Muscle of leg (tissue), 11 donors: Measurements from ENCODE around the gene CORO1C. TPM values are rescaled to one million over a fixed set of nuclear protein-coding genes. Genes with fewer than 3 reads are reported as not detected.
A peak's percentile ranks its signal among the peaks of the same experiment; 100 is the strongest.
"Not testable (repeated sequence)": the region's sequence is repeated elsewhere in the genome, so short reads cannot be mapped to it uniquely, and the experiment has no call there.

ENCODE experiments used
- DNase-seq: peaks from one replicate; pipeline ENCODE4 v3.0.0; 2013
- H3K27ac ChIP-seq: one replicate; pipeline ENCODE4 v1.5.1; 2013; ENCODE audit warnings: mild to moderate bottlenecking, low read length, control low read depth
- H3K27me3 ChIP-seq: one replicate; pipeline ENCODE4 v1.6.1; 2013; ENCODE audit warnings: low read length; ENCODE audit not compliant: control insufficient read depth, insufficient read depth
- H3K36me3 ChIP-seq: one replicate; pipeline ENCODE4 v1.6.1; 2013; ENCODE audit warnings: low read length; ENCODE audit not compliant: control insufficient read depth, insufficient read depth
- H3K4me1 ChIP-seq: one replicate; pipeline ENCODE4 v1.6.1; 2013; ENCODE audit warnings: low read length; ENCODE audit not compliant: control insufficient read depth, insufficient read depth
- H3K4me3 ChIP-seq: one replicate; pipeline ENCODE4 v1.5.1; 2013; ENCODE audit warnings: low read length, control low read depth
- H3K9me3 ChIP-seq: replicated peaks from 2 replicates; pipeline ENCODE4 v1.6.1; 2013; ENCODE audit warnings: low read depth, low read length; ENCODE audit not compliant: control insufficient read depth
- WGBS: methylation state at CpG from one replicate; pipeline ENCODE4 v1.1.5; 2013; ENCODE audit warnings: missing lambda C conversion rate; ENCODE audit not compliant: insufficient coverage; 5-methylcytosine and 5-hydroxymethylcytosine counted together
- polyA plus RNA-seq, 8 donors: library from polyadenylated mRNA; unstranded; fragments of 120-200 nt; gene quantifications; one replicate each; pipeline versions ENCODE4 v1.2.1 to v1.2.3, GENCODE V29; 2013; ENCODE audit warnings: inconsistent platforms in 1 of 8, low replicate concordance in 1 of 8; ENCODE audit not compliant: insufficient read length in 8 of 8, insufficient read depth in 1 of 8
- total RNA-seq: library from RNA; stranded (reverse); fragments of 120-200 nt; gene quantifications from one replicate; pipeline ENCODE4 v1.2.4, GENCODE V29; 2013

Gene CORO1C
- total and polyA plus RNA-seq, 9 donors = 56.1 to 100 (median 70.0) TPM

GRCh38 chr12:108756421-108756820 lies 25.1 kb upstream of the CORO1C start:
- no CpG with 5 or more reads among the region's 6 CpGs for WGBS

DNA sequence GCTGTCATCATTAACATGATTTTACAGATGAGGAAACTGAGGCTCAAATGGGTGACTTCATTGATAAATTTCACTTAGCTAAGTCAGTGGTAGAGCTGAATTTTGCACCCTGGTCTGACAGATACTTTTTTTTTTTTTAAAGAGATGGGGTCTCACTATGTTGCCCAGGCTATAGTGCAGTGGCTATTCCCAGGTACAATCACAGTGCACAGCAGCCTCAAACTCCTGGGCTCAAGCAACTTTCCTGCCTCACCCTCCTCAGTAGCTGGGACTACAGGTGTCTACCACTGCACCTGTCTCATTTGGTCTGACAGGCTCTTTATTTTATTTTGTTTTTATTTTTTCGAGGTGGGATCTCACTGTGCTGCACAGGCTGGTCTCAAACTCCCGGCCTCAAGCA lies 24.2 kb upstream of the CORO1C start:
- WGBS = 80% methylated on average over 2 of the region's 2 CpGs
- Histone ChIP-seq H3K36me3 (no peaks in the 10 kb centered on the region), H3K9me3 (no peaks in the 10 kb centered on the region), H3K4me1 (peaks cover 21% of the 10 kb centered on the region), H3K4me3 (no peak overlapping the region), H3K27me3 (no peaks in the 10 kb centered on the region), H3K27ac (no peak overlapping the region)
- DNase-seq = no peak

More at GRCh38 chr12:108756421-108756820, 25.1 kb upstream of the CORO1C start:
- Histone ChIP-seq H3K9me3 (no peaks in the 10 kb centered on the region), H3K27me3 (no peaks in the 10 kb centered on the region), H3K4me3 (no peak overlapping the region), H3K27ac (no peak overlapping the region), H3K4me1 (peaks cover 17% of the 10 kb centered on the region), H3K36me3 (no peaks in the 10 kb centered on the region)
- DNase-seq = no peak

GRCh38 chr12:108753976-108754375 lies 22.7 kb upstream of the CORO1C start:
- H3K36me3 ChIP-seq = no peaks in the 10 kb centered on the region
- no peaks in the 10 kb centered on the region for H3K27me3 ChIP-seq
- H3K27ac ChIP-seq = no peak overlapping the region
- H3K4me3 ChIP-seq = no peak overlapping the region
- no peak for DNase-seq
- H3K9me3 ChIP-seq = no peaks in the 10 kb centered on the region
- WGBS = 63% methylated on average over 4 of the region's 6 CpGs
- peaks cover 25% of the 10 kb centered on the region for H3K4me1 ChIP-seq

DNA sequence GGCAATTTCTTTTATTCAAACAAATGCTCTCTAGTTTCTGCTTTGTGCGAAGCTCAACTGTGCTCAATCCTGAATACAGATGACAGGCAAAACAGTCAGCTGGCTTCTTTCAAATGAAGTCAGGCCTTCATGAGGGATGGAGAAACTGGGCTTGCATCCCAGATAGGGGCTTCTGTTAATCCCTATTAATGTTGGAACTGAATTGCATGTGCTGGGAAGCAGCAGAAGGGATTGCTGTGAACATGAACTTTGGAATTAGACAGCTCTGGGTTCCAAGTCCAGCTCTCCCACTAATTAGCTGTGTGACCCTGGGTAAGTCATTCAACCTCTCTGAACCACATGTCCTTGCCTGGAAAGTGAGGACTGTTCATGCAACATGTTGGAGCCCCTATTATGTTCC lies 21.1 kb upstream of the CORO1C start:
- WGBS = 13% methylated on average over 1 of the region's 1 CpG
- Histone ChIP-seq H3K27ac (peak overlapping the region; percentile 56), H3K27me3 (no peaks in the 10 kb centered on the region), H3K4me3 (no peak overlapping the region), H3K36me3 (no peaks in the 10 kb centered on the region), H3K4me1 (peaks cover 25% of the 10 kb centered on the region), H3K9me3 (no peaks in the 10 kb centered on the region)
- peak; percentile 88 for DNase-seq

- Histone ChIP-seq H3K4me1 (peaks cover 25% of the 10 kb centered on the region), H3K27me3 (no peaks in the 10 kb centered on the region), H3K9me3 (no peaks in the 10 kb centered on the region), H3K4me3 (no peak overlapping the region), H3K27ac (peak overlapping the region; percentile 56), H3K36me3 (no peaks in the 10 kb centered on the region)
- WGBS = 40% methylated on average over 1 of the region's 4 CpGs
- DNase-seq = no peak
Observed at GRCh38 chr12:108751821-108752220, 20.5 kb upstream of the CORO1C start.

DNA sequence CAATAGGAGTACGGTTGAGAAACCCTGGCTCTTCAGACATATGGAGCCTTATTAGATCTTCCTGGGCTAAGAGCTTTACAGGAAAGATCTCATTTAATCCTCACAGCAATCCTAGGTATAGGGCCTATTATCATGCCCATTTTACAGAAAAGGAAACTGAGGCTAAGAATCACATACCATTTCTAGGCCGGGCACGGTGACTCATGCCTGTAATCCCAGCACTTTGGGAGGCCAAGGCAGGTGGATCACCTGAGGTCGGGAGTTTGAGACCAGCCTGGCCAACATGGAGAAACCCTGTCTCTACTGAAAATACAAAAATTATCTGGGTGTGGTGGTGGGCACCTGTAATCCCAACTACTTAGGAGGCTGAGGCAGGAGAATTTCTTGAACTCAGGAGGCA lies 19.7 kb upstream of the CORO1C start:
- H3K27me3 ChIP-seq, H3K9me3 ChIP-seq, H3K4me3 ChIP-seq, DNase-seq, H3K36me3 ChIP-seq: not testable (repeated sequence)
- Histone ChIP-seq H3K4me1 (peaks cover 25% of the 10 kb centered on the region), H3K27ac (peak overlapping the region; percentile 21)
- 46% methylated on average over 4 of the region's 4 CpGs for WGBS

DNA sequence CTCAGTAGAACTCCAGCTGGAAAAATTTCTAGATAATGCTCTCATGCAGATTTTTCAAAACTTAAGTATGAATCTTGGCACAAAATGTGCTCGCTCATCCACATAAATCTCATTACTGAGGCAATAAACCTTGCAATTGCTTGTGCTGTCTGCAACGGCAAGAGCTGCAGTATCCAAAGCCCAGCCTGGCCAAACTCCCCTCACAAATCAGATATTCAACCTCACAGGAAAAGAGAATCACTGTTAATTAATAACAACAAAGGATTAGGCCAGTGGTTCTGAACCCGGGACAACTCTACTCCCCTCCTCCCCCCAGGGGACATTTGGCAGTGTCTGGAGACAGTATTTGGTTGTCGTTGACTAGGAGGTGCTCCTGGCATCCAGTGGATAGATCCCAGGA lies 19.2 kb upstream of the CORO1C start:
- DNase-seq = peak; percentile 82
- Histone ChIP-seq H3K9me3 (no peaks in the 10 kb centered on the region), H3K27ac (peak overlapping the region; percentile 21), H3K4me3 (no peak overlapping the region), H3K27me3 (no peaks in the 10 kb centered on the region), H3K36me3 (no peaks in the 10 kb centered on the region), H3K4me1 (peaks cover 25% of the 10 kb centered on the region)
- 51% methylated on average over 2 of the region's 4 CpGs for WGBS

GRCh38 chr12:108747563-108747962 lies 16.2 kb upstream of the CORO1C start:
- Histone ChIP-seq H3K36me3 (no peaks in the 10 kb centered on the region), H3K9me3 (no peaks in the 10 kb centered on the region), H3K27ac (no peak overlapping the region), H3K4me3 (no peak overlapping the region), H3K27me3 (peaks cover 2% of the 10 kb centered on the region), H3K4me1 (peaks cover 17% of the 10 kb centered on the region)
- no CpG with 5 or more reads among the region's 3 CpGs for WGBS
- no peak for DNase-seq

GRCh38 chr12:108745641-108746040 lies 14.3 kb upstream of the CORO1C start:
- no CpG with 5 or more reads among the region's 5 CpGs for WGBS

GRCh38 chr12:108744021-108744897 lies 12.9 kb upstream of the CORO1C start:
- H3K36me3 ChIP-seq = no peaks in the 10 kb centered on the region
- peaks cover 2% of the 10 kb centered on the region for H3K27me3 ChIP-seq
- no peaks in the 10 kb centered on the region for H3K9me3 ChIP-seq
- DNase-seq = no peak
- H3K4me3 ChIP-seq = no peak overlapping the region
- H3K4me1 ChIP-seq = no peaks in the 10 kb centered on the region
- no peak overlapping the region for H3K27ac ChIP-seq
- WGBS = 100% methylated on average over 1 of the region's 5 CpGs

More at GRCh38 chr12:108745641-108746040, 14.3 kb upstream of the CORO1C start:
- Histone ChIP-seq H3K4me3 (no peak overlapping the region), H3K9me3 (no peaks in the 10 kb centered on the region), H3K27ac (no peak overlapping the region), H3K4me1 (peaks cover 5% of the 10 kb centered on the region), H3K27me3 (peaks cover 2% of the 10 kb centered on the region), H3K36me3 (no peaks in the 10 kb centered on the region)
- no peak for DNase-seq
